ENCODE data around the gene KRT2. TPM values are rescaled to one million over a fixed set of nuclear protein-coding genes. Genes with fewer than 3 reads are reported as not detected.

Gene KRT2
- total and polyA plus RNA-seq, 2 of the 8 experiments (the other 6 are each of a cell fraction or from before 2014, with no cell fraction given) = not detected

DNA sequence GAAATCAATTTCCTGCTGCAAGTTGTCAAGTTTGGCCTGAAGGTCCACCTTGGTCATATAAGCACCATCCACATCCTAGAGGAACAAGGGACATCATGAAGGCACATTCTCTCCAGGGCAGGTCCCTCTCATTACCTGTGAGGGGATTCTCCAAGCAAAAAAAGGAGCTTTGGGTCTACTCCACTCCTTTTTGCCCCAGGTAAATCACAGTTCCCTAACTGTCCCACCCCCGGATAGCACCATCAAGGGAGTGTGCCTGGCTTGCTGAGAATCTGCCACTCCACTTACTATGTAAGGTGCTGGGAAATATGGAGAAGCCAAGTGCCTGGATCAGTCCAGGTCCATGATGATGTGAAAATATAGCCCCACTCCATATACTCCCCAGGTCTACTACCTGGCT, 25.7 kb upstream of the KRT2 start (continued):
- no peak for TF ChIP-seq JUN (IDR thresholded peaks at IDR 0.05; ENCODE audit: low read depth, low read length)
- no peak for TF ChIP-seq BRCA1 (IDR thresholded peaks at IDR 0.05; ENCODE audit: low read depth, low read length)
- TF ChIP-seq CHD2 (IDR thresholded peaks at IDR 0.05; ENCODE audit: low read length) = no peak
- no peak for TF ChIP-seq MAFK (IDR thresholded peaks at IDR 0.05; ENCODE audit: low read depth, low read length)
- TF ChIP-seq KDM4A (IDR thresholded peaks at IDR 0.05; ENCODE audit: low read depth, low read length, severe bottlenecking) = no peak
- TF ChIP-seq SP1 (IDR thresholded peaks at IDR 0.05; ENCODE audit: low read depth, low read length) = no peak
